HepG2 (cell line): ENCODE results near the gene HOXD8. TPM values are rescaled to one million over a fixed set of nuclear protein-coding genes. Genes with fewer than 3 reads are reported as not detected.
A peak's percentile ranks its signal among the peaks of the same experiment; 100 is the strongest.

ENCODE experiments used
- FOXA3 ChIP-seq: IDR thresholded peaks from 2 replicates; pipeline ENCODE4 v1.6.1; 2016; ENCODE audit warnings: missing genetic modification reagents, missing compliant biosample characterization
- GATAD1 ChIP-seq: IDR thresholded peaks from 2 replicates; pipeline ENCODE4 v1.6.1; 2016; ENCODE audit warnings: missing genetic modification reagents, missing compliant biosample characterization
- GATAD2A ChIP-seq: IDR thresholded peaks from 2 replicates; pipeline ENCODE4 v1.6.1; 2016
- GTF3A ChIP-seq: sonication (generic); formaldehyde crosslinking; conservative IDR thresholded peaks from 2 replicates; pipeline ENCODE4 v1.4.0; 2020; ENCODE audit warnings: mild to moderate bottlenecking, missing genetic modification reagents
- HMGXB4 ChIP-seq, 2 experiments: sonication (generic) in 1 of 2; formaldehyde crosslinking in 1 of 2; IDR thresholded peaks; 2 replicates each; pipeline versions ENCODE4 v1.4.0 to v1.6.1; 2018 to 2020; ENCODE audit warnings: missing genetic modification reagents in 2 of 2, borderline replicate concordance in 1 of 2, low read depth in 1 of 2, mild to moderate bottlenecking in 1 of 2, missing biosample characterization in 1 of 2
- HNF1A ChIP-seq, 2 experiments: sonication (generic) in 1 of 2; formaldehyde crosslinking in 1 of 2; IDR thresholded peaks; 2 replicates each; pipeline versions ENCODE4 v1.4.0 to v1.6.1; 2016 to 2020; ENCODE audit warnings: borderline replicate concordance in 1 of 2, low read depth in 1 of 2, mild to moderate bottlenecking in 1 of 2, missing genetic modification reagents in 1 of 2
- HNRNPLL ChIP-seq: fragments of 200-400 bp; formaldehyde crosslinking; IDR thresholded peaks from 2 replicates; pipeline ENCODE4 v1.6.1; 2017; ENCODE audit warnings: mild to moderate bottlenecking, low read depth, low read length; ENCODE audit not compliant: poor library complexity, severe bottlenecking
- NFIB ChIP-seq: sonication (generic); formaldehyde crosslinking; IDR thresholded peaks from 2 replicates; pipeline ENCODE4 v1.9.0; 2021; ENCODE audit warnings: missing genetic modification reagents, mild to moderate bottlenecking, borderline replicate concordance
- SATB2 ChIP-seq: sonication (generic); formaldehyde crosslinking; IDR thresholded peaks from 2 replicates; pipeline ENCODE4 v1.5.0; 2020; ENCODE audit warnings: missing genetic modification reagents
- SNAPC5 ChIP-seq: sonication (generic); formaldehyde crosslinking; IDR thresholded peaks from 2 replicates; pipeline ENCODE4 v1.8.1; 2023; ENCODE audit warnings: mild to moderate bottlenecking, missing genetic modification reagents, borderline replicate concordance
- SP4 ChIP-seq: sonication (generic); formaldehyde crosslinking; IDR thresholded peaks from 2 replicates; pipeline ENCODE4 v1.8.1; 2023; ENCODE audit warnings: mild to moderate bottlenecking, missing genetic modification reagents
- TFDP1 ChIP-seq: IDR thresholded peaks from 2 replicates; pipeline ENCODE4 v1.6.1; 2016; ENCODE audit warnings: missing compliant biosample characterization, missing genetic modification reagents, borderline replicate concordance
- TMF1 ChIP-seq: sonication (generic); formaldehyde crosslinking; IDR thresholded peaks from 2 replicates; pipeline ENCODE4 v1.8.1; 2022; ENCODE audit warnings: low read depth, missing genetic modification reagents
- XRCC5 ChIP-seq: fragments of 200-400 bp; formaldehyde crosslinking; optimal IDR thresholded peaks from 2 replicates; pipeline ENCODE3; 2017; ENCODE audit warnings: mild to moderate bottlenecking, low read length
- ZNF124 ChIP-seq: sonication (generic); formaldehyde crosslinking; IDR thresholded peaks from 2 replicates; pipeline ENCODE4 v1.4.0; 2020; ENCODE audit warnings: missing genetic modification reagents
- ZNF17 ChIP-seq: sonication (generic); formaldehyde crosslinking; IDR thresholded peaks from 2 replicates; pipeline ENCODE4 v1.5.0; 2020; ENCODE audit warnings: mild to moderate bottlenecking, missing genetic modification reagents
- ZNF234 ChIP-seq: sonication (generic); formaldehyde crosslinking; conservative IDR thresholded peaks from 2 replicates; pipeline ENCODE4 v1.5.1; 2020; ENCODE audit warnings: mild to moderate bottlenecking, missing genetic modification reagents
- ZNF350 ChIP-seq: sonication (generic); formaldehyde crosslinking; IDR thresholded peaks from 2 replicates; pipeline ENCODE4 v1.4.0; 2020; ENCODE audit warnings: mild to moderate bottlenecking, low read depth, missing genetic modification reagents, borderline replicate concordance
- ZNF776 ChIP-seq: sonication (generic); formaldehyde crosslinking; IDR thresholded peaks from 2 replicates; pipeline ENCODE4 v1.4.0; 2020; ENCODE audit warnings: mild to moderate bottlenecking, missing genetic modification reagents
- ZNF777 ChIP-seq: sonication (generic); formaldehyde crosslinking; IDR thresholded peaks from 2 replicates; pipeline ENCODE4 v1.4.0; 2020; ENCODE audit warnings: missing genetic modification reagents
- polyA plus RNA-seq, 8 experiments: library from polyadenylated mRNA; depleted of rRNA in 3 of 8; stranded (reverse) in 7 of 8; unstranded in 1 of 8; fragments of >200 nt; fragmentation: Illumina TruSeq in 4 of 8; extraction: Trizol in 4 of 8; gene quantifications; 2 replicates each; pipeline versions ENCODE4 v1.2.1 to v1.2.3, GENCODE V29; 2011 to 2016; ENCODE audit warnings: low read depth in 4 of 8, missing spikeins in 1 of 8, mixed read lengths in 1 of 8; ENCODE audit not compliant: insufficient read depth in 1 of 8
- total RNA-seq, 5 experiments: library from RNA; depleted of rRNA; stranded (reverse); fragments of >200 nt; fragmentation: Illumina TruSeq; extraction: Trizol; gene quantifications; 2 replicates each; pipeline ENCODE4 v1.2.3, GENCODE V29; 2016; ENCODE audit warnings: low read depth in 1 of 5

The HOXD8 gene
- total and polyA plus RNA-seq, 2 of the 13 experiments (the other 11 are each of a cell fraction or from before 2014, with no cell fraction given): not detected

GRCh38 chr2:176088048-176088936, 41.2 kb upstream of the HOXD8 start (continued):
- TF ChIP-seq ZNF777 (peak; percentile 75), ZNF234 (CRISPR knock-in tag) (no peak), ZNF350 (CRISPR knock-in tag) (peak; percentile 31; the same call in 1 of the 2 replicates), SNAPC5 (CRISPR knock-in tag) (no peak), ZNF124 (CRISPR knock-in tag) (0 out of 2 replicates have a peak, but pooled peaks have one; percentile 47), NFIB (CRISPR knock-in tag) (0 out of 2 replicates have a peak, but pooled peaks have one; percentile 35), GATAD1 (0 out of 2 replicates have a peak, but pooled peaks have one; percentile 45), ZNF17 (no peak), FOXA3 (CRISPR knock-in tag) (peak; percentile 21; the same call in 1 of the 2 replicates), SP4 (CRISPR knock-in tag) (0 out of 2 replicates have a peak, but pooled peaks have one; percentile 30), HNF1A (IDR thresholded peaks at IDR 0.05; ENCODE audit: low read depth) (no peak), HNF1A (CRISPR knock-in tag; IDR thresholded peaks at IDR 0.05; ENCODE audit: borderline replicate concordance) (no peak; the same call in 1 of the 2 replicates), GATAD2A (CRISPR knock-in tag) (peak; percentile 47), ZNF776 (CRISPR knock-in tag) (peak; percentile 69; the same call in 1 of the 2 replicates), HNRNPLL (peak; percentile 67), SATB2 (CRISPR knock-in tag) (no peak), GTF3A (no peak), TFDP1 (CRISPR knock-in tag) (peak; percentile 32), TMF1 (0 out of 2 replicates have a peak, but pooled peaks have one; percentile 60), XRCC5 (peak; percentile 89), HMGXB4 (CRISPR knock-in tag; IDR thresholded peaks at IDR 0.05; ENCODE audit: borderline replicate concordance in 1 of 2, low read depth in 1 of 2) (peak; percentile 38 to 88; a peak in 3 of 4 replicates)
